CD4-positive, alpha-beta T cell treated with Interleukin-15 for 4 hours (primary cell): ENCODE measurements around the gene NEK11.

ENCODE experiments used
- DNase-seq: peaks from one replicate; pipeline ENCODE4 v3.0.0-alpha.2; 2020; ENCODE audit warnings: low spot score

Gene NEK11

GRCh38 chr3:131038326-131038725, 11.6 kb downstream of the NEK11 start:
- no peak for DNase-seq

- DNase-seq: peak; percentile 44
These were observed 15.8 kb downstream of the NEK11 start for GRCh38 chr3:131042271-131042985.

GRCh38 chr3:131047582-131047981, 20.9 kb downstream of the NEK11 start:
- DNase-seq: no peak

DNA sequence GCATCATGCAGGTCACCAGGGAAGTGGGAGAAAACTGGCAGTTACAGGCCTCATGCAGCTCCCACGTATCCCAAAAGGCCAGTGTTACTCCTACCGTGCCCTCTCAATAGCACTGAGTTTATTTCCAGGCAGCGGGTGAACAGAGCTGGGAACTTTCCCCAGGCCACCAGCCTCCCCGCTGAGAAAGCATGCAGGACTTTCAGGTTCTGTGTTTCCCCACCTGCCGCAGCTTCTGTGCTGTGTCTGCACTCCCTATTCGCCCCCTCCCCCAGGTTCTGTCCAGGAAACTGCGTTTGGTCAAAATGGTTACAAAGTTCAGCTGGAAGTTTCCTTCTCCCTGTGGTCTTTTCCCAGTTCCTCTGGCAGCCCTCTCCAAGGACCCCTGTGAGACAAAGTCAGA, 21.4 kb downstream of the NEK11 start:
- no peak for DNase-seq

DNA sequence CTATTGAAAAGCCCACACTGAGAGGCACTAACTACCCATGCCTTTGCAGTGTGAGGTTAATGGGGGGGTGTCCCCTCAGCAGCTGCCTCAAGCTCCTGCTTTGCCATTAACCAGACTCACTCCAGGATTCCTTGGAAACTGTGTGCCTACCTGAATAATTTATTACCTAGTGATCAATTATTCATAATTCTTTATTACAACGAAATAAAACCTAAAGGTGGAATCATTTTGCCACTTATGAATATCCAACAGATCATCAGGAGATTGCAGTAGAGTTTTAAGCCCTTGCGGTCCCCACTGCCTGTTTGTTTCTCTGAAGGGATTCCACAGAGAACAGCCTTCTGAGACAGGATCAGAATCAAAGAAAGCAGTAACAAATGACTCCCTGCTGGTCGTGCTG, 23.3 kb downstream of the NEK11 start:
- DNase-seq: no peak

GRCh38 chr3:131053043-131053859, 26.6 kb downstream of the NEK11 start:
- DNase-seq: no peak

GRCh38 chr3:131067983-131068382, 41.3 kb downstream of the NEK11 start:
- DNase-seq: no peak

DNA sequence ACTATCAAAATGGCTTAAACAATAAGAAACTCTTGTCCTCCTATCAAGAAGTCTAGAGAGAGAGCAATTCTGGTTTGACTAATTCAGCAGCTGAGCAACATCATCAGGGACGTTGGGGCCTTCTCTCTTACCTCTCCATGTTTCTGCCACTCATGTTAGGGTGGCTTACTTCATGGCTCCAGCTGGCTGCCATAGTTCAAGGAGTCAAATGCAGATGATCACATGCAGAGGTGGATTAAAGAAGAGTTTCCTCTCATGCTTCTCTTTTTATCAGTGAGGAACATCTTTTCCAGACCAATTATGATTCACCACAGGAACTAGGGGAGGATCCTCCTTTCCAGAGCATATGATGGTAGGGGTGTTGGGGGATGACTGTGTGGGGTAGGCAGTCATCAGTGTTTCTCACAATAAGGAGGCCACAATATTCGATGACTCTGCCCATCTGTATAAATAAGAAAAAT, 45.5 kb downstream of the NEK11 start:
- no peak for DNase-seq

DNA sequence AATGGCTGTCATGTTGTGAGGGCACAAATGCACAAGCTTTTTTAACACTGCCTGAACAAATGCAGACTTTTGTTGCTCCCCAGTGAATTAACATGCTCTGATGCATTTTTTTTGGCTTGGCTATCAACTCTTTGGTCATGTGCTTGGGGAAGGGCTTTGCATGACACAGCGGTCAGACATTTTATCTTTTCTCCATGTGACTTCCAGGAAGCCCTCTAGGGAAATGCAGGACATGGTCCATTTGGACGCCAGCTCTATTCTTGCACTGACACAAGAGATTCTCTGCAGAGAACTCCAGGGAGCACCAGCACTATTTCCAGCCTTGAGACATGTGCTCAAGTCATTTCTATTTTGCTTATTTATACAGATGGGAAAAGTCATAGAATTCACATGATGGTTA, 46.2 kb downstream of the NEK11 start:
- no peak for DNase-seq

DNA sequence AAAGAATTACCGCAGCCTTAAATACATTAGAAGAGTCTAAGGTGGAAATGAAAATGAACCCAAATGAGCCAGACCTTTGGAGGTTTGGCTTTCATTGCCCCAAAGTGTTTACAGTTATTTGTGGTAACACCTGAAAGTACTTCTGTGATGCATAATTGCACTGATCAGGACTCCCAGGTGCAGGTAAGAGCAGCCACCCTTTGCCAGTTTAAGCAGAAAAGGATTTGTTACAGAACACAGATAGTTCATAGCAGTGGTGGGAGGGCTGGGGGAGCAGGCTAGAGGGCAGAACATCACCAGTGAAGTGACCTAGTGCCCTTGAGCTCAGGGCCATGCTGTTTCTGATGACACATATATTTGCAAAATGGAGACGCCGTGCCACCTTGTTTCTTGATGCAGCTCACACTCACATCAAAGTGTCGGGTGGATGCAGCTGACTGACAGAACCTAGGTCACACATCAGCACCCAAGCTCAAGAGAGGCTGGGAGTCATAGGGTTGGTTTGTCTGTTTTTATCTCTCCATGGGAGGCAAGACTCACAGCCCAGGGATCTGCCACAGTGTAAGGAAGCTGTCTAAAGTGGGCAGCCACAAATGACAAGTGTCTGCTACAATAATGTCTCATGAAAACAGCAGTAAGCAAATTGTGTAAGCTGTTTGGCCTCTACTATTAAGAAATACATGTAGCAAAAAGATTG, 49.1 kb downstream of the NEK11 start:
- no peak for DNase-seq

- DNase-seq: no peak
These were observed 51.2 kb downstream of the NEK11 start for GRCh38 chr3:131077904-131078303.

- no peak for DNase-seq
These were observed 52.4 kb downstream of the NEK11 start for GRCh38 chr3:131079086-131079485.

- DNase-seq: no peak
These were observed 54.5 kb downstream of the NEK11 start for GRCh38 chr3:131081224-131081623.

DNA sequence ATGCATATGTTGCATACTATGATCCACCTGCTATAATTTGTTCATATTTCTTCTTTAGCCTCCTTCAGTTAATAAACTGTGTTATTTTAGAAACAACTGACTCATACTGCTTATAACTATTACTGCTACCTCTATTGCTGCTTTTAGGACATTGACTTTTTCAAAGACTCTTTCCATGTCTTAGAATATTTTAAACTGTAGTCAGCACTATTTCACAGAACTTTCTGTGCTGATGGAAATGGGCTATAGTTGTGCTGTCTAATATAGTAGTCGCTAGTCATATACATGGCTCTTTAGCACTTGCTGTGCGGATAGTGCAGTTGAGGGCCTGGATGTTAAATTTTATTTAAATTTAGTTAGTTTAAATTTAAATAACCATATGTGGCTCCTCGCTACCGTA, 55.6 kb downstream of the NEK11 start:
- DNase-seq: no peak

- no peak for DNase-seq
These were observed 56.5 kb downstream of the NEK11 start for GRCh38 chr3:131082871-131083863.

GRCh38 chr3:131091768-131092167, 65.1 kb downstream of the NEK11 start:
- no peak for DNase-seq

DNA sequence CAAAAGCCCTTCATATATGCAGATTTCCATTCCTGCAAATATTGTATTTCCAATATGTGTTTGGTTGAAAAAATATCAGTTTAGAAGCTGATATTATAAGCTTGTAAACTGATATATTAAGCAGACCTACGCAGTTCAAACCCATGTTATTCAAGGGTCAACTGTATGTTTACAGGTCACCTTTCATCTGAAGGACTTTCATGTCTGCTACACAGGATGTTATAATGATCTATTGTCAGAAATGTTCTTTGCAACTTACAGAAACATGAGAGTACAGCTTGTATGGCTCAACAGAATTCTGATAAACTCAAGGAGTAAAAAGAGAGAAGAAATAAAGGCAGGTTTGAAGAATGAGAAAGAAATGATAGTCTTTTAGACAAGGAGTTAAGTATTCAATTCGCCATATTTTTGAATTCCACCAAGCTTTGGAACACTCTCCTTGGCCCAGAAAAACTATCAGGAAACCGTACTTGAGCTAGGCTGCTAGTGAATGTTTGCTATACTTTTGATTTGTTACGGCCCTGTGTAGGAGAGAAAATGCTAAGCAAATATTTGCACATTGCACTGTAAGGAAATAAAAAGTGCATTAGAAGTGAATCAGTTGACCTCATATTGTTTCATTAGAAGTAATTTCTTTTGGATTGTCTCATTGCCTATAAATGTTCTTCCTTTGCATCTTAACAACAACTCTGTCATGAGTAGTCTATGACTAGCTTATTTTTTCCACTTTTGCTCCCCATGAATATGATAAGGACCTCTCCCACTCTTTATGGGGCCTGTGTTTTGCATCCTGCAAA, 81.2 kb downstream of the NEK11 start:
- no peak for DNase-seq

- no peak for DNase-seq
These were observed 82.5 kb downstream of the NEK11 start for GRCh38 chr3:131109156-131109555.

GRCh38 chr3:131110087-131110486, 83.4 kb downstream of the NEK11 start:
- no peak for DNase-seq

- no peak for DNase-seq
These were observed 87.6 kb downstream of the NEK11 start for GRCh38 chr3:131114256-131114655.

GRCh38 chr3:131125684-131126083, 99.0 kb downstream of the NEK11 start:
- DNase-seq: no peak
